Tibial nerve (tissue), 4 donors: Measurements from ENCODE around the gene UTP15. TPM values are rescaled to one million over a fixed set of nuclear protein-coding genes. Genes with fewer than 3 reads are reported as not detected.

Experiments used
- DNase-seq, 2 donors: peaks; one replicate each; pipeline ENCODE4 v3.0.0-alpha.2; 2019; ENCODE audit warnings: low spot score in 2 of 2
- H3K27ac ChIP-seq, 4 donors: fragments of 200-600 bp; sonication (generic) in 3 of 4; one replicate each; pipeline ENCODE4 v1.5.1; 2017 to 2019; ENCODE audit warnings: mild to moderate bottlenecking in 1 of 4
- H3K27me3 ChIP-seq, 2 donors: fragments of 200-600 bp; sonication (generic) in 1 of 2; one replicate each; pipeline versions ENCODE4 v1.5.1 to v1.6.0; 2017 to 2019
- H3K36me3 ChIP-seq, 3 donors: fragments of 200-600 bp; sonication (generic); one replicate each; pipeline ENCODE4 v1.5.1; 2018 to 2019
- H3K4me1 ChIP-seq, 4 donors: fragments of 200-600 bp; sonication (generic) in 3 of 4; one replicate each; pipeline ENCODE4 v1.5.1; 2017 to 2019
- H3K4me3 ChIP-seq, 4 donors: fragments of 200-600 bp; sonication (generic) in 3 of 4; one replicate each; pipeline ENCODE4 v1.5.1; 2017 to 2019; ENCODE audit warnings: mild to moderate bottlenecking in 1 of 4, moderate library complexity in 1 of 4
- H3K9me3 ChIP-seq, 4 donors: fragments of 200-600 bp; sonication (generic) in 3 of 4; one replicate each; pipeline ENCODE4 v1.5.1; 2017 to 2019
- EP300 ChIP-seq, 2 donors: sonication (generic); formaldehyde crosslinking; IDR thresholded peaks; one replicate each; pipeline ENCODE4 v1.6.1; 2017; ENCODE audit warnings: antibody characterized with exemption in 2 of 2, mild to moderate bottlenecking in 1 of 2
- POLR2A ChIP-seq, 2 donors: fragments of 450-650 bp; IDR thresholded peaks; one replicate each; pipeline ENCODE4 v1.6.1; 2017; ENCODE audit warnings: antibody characterized with exemption in 2 of 2, mild to moderate bottlenecking in 2 of 2, moderate library complexity in 2 of 2
- WGBS, 2 donors: methylation state at CpG; one replicate each; pipeline ENCODE4 v1.1.5; 2018; 5-methylcytosine and 5-hydroxymethylcytosine counted together
- total RNA-seq, 4 donors: library from RNA; depleted of rRNA; stranded (reverse); fragments of >200 nt; gene quantifications; one replicate each; pipeline ENCODE4 v1.1.0, GENCODE V29; 2016
- TF ChIP-seq, protein P1 (sequence below), 5 experiments: fragments of 200-600 bp in 3 of 5; fragments of 450-650 bp in 2 of 5; sonication (generic) in 3 of 5; IDR thresholded peaks; one replicate each; pipeline ENCODE4 v1.5.1; 2016 to 2019; ENCODE audit warnings: antibody characterized with exemption in 5 of 5, mild to moderate bottlenecking in 3 of 5, moderate library complexity in 2 of 5

UTP15 gene
- total RNA-seq, 4 donors from 2014 or later, result 8.4 to 30.6 (median 18.6) TPM

DNA sequence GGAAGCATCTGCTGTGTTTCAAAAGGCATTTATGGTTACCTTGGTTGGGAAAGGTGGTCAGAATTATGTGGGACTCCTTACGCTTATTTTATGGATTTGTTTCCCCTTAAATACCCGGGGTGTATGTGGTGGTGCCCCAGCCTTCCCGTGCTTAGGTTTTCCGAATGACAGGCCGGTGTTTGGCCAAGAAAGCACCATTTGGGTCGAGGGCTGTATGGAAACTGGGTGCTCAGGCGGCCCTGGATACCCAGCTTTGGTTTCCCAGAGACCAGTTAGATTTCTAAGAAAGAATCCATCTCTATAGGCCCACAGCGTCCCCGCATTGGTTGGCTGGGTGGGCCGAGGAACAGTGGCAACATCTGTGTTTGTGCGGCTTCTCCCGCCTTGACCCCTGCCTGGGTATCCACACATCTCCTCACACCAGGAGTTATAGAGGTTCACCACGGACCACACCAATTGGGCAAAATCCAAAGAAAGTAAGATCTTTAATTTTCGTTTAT lies 61.3 kb downstream of the UTP15 start:
- H3K4me1 ChIP-seq, result peaks cover 0 to 21% (median 7%) of the 10 kb centered on the region in 4 donors
- peak overlapping the region; percentile 63 to 81 (median 76) for H3K4me3 ChIP-seq
- 41 to 44% methylated on average over 13 to 14 of the region's 14 CpGs for WGBS, 2 donors
- TF ChIP-seq POLR2A (IDR thresholded peaks at IDR 0.05), result no peak
- no peak for TF ChIP-seq EP300 (IDR thresholded peaks at IDR 0.05)
- TF ChIP-seq, protein P1, sequence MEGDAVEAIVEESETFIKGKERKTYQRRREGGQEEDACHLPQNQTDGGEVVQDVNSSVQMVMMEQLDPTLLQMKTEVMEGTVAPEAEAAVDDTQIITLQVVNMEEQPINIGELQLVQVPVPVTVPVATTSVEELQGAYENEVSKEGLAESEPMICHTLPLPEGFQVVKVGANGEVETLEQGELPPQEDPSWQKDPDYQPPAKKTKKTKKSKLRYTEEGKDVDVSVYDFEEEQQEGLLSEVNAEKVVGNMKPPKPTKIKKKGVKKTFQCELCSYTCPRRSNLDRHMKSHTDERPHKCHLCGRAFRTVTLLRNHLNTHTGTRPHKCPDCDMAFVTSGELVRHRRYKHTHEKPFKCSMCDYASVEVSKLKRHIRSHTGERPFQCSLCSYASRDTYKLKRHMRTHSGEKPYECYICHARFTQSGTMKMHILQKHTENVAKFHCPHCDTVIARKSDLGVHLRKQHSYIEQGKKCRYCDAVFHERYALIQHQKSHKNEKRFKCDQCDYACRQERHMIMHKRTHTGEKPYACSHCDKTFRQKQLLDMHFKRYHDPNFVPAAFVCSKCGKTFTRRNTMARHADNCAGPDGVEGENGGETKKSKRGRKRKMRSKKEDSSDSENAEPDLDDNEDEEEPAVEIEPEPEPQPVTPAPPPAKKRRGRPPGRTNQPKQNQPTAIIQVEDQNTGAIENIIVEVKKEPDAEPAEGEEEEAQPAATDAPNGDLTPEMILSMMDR (IDR thresholded peaks at IDR 0.05), result no peak
- H3K27me3 ChIP-seq, result no peaks in the 10 kb centered on the region
- no peaks in the 10 kb centered on the region for H3K9me3 ChIP-seq
- H3K36me3 ChIP-seq, result no peaks in the 10 kb centered on the region
- no peak for DNase-seq
- peak overlapping the region; percentile 61 to 93 (median 86) for H3K27ac ChIP-seq

DNA sequence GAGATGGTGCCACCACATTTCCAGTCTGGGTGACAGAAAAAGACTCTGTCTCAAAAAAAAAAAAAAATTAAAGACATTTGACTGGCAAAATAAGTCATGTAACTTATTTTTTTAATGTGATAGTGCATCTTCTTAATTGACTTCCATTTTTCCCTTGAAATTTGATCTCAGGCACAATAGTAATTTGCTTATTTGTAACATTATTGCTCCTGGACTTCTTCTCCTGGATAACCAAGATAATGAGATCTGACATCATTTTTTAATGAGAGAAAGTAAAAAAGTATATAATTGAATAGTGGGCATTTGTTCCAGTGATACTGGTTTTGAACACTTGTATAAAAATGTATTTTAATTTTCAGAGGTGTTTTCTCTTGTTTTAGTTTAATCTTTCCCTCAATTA lies 63.9 kb downstream of the UTP15 start:
- Histone ChIP-seq H3K9me3 (no peaks in the 10 kb centered on the region), H3K4me1 (peaks cover 0 to 21% (median 8%) of the 10 kb centered on the region in 4 donors), H3K4me3 (no peak overlapping the region), H3K27me3 (no peaks in the 10 kb centered on the region), H3K36me3 (no peaks in the 10 kb centered on the region), H3K27ac (no peak overlapping the region)
- TF ChIP-seq, protein P1 (IDR thresholded peaks at IDR 0.05), result no peak
- no peak for DNase-seq

DNA sequence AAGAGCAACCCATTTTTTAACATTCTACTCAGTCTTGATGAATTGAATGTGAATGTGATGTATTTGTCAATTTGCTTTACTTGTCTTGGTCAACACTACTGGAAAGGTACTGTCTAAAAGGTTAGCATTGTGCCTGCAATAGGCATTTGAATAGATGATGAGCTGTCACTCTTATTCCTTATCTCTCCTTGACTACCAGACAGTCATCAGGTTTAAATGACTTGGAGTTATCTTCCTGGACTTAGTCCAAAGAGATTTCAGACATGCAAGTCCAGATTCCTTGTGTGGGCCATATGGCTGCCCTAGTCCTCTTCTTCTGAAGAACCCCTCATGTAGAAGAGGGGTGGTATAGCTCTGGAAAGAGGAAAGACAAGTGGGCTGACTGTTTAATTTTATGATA lies 65.2 kb downstream of the UTP15 start:
- Histone ChIP-seq H3K27ac (no peak overlapping the region), H3K36me3 (no peaks in the 10 kb centered on the region)

DNA sequence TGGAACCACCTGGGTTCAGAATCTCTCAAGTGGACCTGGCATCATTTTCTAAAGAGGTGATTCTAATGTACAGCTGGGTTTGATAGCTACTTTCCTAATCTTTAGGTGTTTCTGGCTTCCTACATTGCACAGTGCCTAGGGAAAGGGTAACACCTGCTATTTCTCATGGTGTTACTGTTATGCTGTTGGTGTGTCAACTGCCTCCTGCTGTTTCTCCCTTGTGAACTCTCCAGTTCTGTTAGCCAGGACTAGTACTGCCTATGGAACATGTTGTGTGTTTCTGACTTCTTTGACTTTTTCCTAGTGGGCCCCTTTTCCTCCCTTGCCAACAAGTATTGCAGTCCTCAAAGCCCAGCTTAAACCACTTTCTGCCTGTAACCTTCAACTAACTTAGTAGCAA lies 66.0 kb downstream of the UTP15 start:
- no peak for DNase-seq
- no peak overlapping the region for H3K4me3 ChIP-seq
- no peaks in the 10 kb centered on the region for H3K36me3 ChIP-seq
- no peaks in the 10 kb centered on the region for H3K9me3 ChIP-seq
- no peaks in the 10 kb centered on the region for H3K27me3 ChIP-seq
- peaks cover 0 to 19% (median 4%) of the 10 kb centered on the region in 4 donors for H3K4me1 ChIP-seq
- TF ChIP-seq EP300 (IDR thresholded peaks at IDR 0.05), result no peak
- no peak for TF ChIP-seq POLR2A (IDR thresholded peaks at IDR 0.05)
- TF ChIP-seq, protein P1 (IDR thresholded peaks at IDR 0.05), result no peak
- peak overlapping the region in 1 of 4 donors; percentile 40 for H3K27ac ChIP-seq

More for the DNA sequence above, 65.2 kb downstream of the UTP15 start:
- DNase-seq, result no peak
- TF ChIP-seq, protein P1 (IDR thresholded peaks at IDR 0.05), result no peak
- no peak for TF ChIP-seq POLR2A (IDR thresholded peaks at IDR 0.05)
- TF ChIP-seq EP300 (IDR thresholded peaks at IDR 0.05), result no peak
- H3K27me3 ChIP-seq, result no peaks in the 10 kb centered on the region
- H3K4me3 ChIP-seq, result no peak overlapping the region
- no peaks in the 10 kb centered on the region for H3K9me3 ChIP-seq
- peaks cover 0 to 18% (median 3%) of the 10 kb centered on the region in 4 donors for H3K4me1 ChIP-seq

Other genes starting within 250 kb of the UTP15 start
- gene FOXD1, start 117.0 kb upstream of the UTP15 start, total RNA-seq, result 10 to 100 TPM; 33.9 to 79.3 (median 58.3) TPM
- 100 to 1,000 TPM; 361 to 435 (median 392) TPM for gene BTF3, start 67.3 kb upstream of the UTP15 start, total RNA-seq
- 10 to 100 TPM; 24.3 to 46.7 (median 33.5) TPM for gene ANKRA2, start 104 bp upstream of the UTP15 start, total RNA-seq
- 10 to 100 TPM; 66.0 to 83.9 (median 72.5) TPM for gene ARHGEF28, start 60.5 kb downstream of the UTP15 start, total RNA-seq